ENCODE data around the gene FOXP1.

- TF ChIP-seq EP300 (IDR thresholded peaks at IDR 0.05) (no peak), CTCF (IDR thresholded peaks at IDR 0.05) (no peak), POLR2A (IDR thresholded peaks at IDR 0.05; ENCODE audit: low read depth) (no peak)
These were observed 133.4 kb downstream of the FOXP1 start for GRCh38 chr3:71450162-71450561.

All from esophagus muscularis mucosa (tissue), 4 donors.